HG02759 (cell line): ENCODE data around the gene KRT82.

ENCODE experiments used
- ATAC-seq: cut with Tn5 transposase; IDR thresholded peaks from one replicate; pipeline ENCODE4 v1.9.1; 2021; ENCODE audit warnings: mild to moderate bottlenecking, moderate library complexity; ENCODE audit not compliant: unreplicated experiment

The KRT82 gene

DNA sequence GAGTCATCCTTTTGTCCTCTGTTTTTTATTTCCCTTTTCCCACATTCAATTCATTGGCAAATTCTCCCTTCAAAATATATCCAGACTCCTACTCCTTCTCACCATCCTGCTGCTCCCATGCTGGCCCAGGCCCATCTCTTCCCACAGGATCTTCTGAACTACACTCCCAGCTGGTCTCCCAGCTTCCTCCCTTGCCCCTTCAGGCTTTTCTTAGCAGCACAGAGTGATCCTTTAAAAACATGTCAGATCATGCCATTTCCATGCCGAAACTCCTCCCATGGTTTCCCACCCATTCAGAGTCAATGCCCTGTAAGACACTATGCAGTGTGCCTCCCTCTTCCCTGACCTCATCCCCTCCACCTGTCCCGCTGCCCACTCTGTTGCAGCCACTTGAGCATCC, 18.3 kb downstream of the KRT82 start:
- ATAC-seq: no peak

DNA sequence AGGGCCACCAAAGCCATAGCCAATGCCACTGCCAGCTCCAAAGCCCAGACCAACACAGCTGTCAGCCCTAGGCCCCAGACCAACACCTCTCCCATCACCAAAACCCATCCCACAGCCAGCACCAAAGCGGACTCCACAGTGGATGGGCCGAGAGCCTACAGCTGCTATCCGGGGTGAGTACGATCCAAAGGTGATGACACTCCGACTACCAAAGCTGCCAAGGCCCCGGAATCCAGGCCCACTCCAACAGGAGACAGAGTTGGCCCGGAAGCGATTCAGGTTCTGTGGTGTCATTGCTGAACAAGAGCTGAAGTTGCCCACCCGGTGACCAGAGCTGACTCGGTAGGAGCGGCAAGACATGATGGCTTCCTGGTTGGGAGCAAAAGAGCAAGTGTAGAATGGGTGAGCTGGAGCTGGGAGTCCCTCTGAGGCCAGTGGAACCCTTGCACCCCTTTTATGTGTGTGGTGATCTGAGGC, 20.9 kb downstream of the KRT82 start, which contains the start of gene KRT84:
KRT84 (minus strand) TSS at position 427 of the 477 bp plus-strand sequence; CDS start at position 360, 67 bp downstream.
- ATAC-seq: no peak

DNA sequence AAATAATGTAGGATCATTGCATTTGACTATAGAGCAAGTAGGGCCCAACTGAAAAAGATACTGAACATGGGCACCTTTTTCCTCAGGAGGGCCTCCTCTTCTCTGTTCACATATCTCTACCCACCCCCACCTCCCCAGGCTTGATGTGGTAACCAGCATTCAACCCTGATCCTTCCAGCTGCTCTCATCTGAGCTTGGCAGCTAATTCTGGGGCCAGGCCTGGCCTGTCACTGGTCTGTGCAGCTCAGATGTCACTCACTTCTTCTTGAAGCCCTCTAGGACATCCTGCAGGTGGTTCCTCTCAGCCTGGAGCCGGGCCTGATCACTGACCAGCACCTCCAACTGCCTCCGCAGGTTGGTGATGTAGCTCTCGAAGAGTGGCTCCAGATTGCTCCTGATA, 22.8 kb downstream of the KRT82 start:
- no peak for ATAC-seq

DNA sequence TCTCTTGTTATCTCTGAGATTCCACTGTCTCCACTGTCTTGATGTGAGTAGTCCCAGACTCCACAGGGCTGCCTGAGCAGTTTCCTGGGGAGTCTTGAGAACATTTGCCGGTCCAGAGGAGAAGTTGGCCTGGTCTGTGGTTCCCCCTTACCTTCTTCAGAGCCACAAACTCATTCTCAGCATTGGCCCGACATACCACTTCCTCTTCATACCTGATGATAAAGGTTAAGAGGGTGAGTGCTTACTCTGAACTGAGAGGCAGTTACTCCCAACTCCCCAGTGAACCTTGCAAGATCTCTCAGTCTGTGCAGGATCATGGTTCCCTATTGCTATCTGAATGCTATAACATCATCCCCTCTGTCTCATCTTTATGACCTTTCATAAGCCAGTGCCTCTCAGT, 23.3 kb downstream of the KRT82 start:
- ATAC-seq: no peak

DNA sequence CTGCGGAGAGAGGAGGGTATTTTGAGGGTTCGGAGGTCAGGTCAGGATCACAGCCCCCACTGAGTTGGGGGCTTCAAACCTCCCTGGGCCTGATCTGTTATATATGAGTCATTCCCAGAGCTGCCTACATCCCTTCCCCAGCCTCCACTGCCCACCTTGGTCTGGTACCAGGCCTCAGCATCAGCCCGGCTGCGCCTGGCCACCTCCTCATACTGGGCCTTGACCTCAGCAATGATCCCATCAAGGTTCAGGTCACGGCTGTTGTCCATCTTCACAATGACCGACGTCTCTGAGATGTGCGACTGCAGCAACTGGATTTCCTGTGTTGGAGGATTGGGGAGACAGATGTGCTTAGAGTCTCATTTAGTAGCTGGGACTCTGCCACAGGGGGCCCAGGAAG, 24.9 kb downstream of the KRT82 start:
- no peak for ATAC-seq

DNA sequence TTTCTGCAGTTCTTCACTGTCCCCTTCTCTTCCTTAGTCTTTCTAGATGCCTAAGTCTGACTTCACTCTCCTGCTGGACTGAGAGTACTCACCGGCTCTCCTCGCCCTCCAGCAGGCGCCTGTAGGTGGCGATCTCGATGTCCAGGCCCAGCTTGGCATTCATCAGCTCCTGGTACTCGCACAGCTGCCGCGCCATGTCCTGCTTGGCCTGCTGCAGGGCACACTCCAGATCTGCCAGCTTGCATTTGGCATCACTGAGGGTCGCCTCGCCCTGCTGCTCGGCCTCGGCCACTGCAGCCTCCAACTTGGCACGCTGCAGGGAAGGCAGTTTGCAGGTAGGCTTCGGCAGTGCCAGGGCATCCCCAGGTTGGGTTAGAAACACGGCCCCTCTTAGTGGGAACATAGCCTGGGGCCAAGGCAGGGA, 25.9 kb downstream of the KRT82 start:
- ATAC-seq: no peak

DNA sequence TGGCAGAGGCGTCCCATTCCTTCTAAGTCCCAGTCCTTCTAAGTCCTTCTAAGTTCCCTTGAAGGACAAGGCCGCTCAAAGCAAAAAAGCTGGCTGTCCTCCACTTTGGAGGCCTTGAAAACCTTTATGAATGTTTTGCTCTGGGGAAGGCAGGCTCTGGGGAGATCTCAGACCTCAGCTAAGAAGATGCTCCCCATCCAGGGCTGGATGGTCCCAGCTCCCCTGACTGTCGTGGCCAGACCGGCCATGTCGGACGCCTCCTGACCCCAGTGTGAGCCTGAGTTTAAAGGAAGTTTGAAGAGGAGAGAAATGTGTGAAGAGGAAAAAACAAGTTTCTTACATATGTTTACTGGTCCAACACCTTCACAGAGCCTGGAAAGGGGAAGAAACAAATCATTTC, 26.6 kb downstream of the KRT82 start:
- no peak for ATAC-seq

DNA sequence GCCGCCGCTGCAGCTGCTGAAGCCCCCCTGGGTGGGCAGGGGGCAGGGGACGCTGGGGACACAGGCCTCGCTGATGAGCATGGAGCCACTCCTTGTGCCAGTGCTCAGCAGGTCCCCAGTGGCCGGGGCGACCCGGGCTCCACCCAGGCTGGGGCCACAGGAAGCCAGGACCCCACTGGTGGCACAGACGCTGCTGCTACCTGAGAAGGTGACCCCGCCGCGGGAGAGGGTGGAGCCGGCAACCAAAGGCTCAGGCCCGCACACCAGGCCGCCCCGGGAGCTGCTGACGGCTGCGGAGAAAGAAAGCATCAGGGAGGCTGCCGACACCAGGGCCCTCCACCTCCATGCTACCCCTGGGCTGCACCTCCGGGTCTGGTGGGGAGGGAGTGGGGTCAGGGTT, 28.0 kb downstream of the KRT82 start:
- ATAC-seq: no peak

DNA sequence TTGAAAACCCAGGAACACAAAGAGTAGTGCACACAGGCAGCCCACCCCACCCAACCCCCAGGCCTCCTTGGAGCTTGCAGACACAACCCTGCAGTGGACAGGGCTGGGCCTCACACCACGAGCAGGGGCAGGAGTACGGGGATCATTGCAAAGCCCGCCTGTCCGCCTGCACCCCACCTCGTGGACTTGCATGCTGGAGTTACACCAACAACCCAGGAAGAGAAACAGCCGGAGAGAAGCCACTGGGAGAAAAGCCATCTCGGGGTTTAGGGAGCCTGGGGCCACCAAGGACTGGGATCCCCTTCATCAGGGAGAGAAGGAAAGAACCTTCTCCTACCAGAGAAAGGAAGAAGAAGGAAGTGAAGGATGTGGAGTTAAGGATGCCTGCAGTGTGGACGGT, 28.9 kb downstream of the KRT82 start:
- no peak for ATAC-seq

DNA sequence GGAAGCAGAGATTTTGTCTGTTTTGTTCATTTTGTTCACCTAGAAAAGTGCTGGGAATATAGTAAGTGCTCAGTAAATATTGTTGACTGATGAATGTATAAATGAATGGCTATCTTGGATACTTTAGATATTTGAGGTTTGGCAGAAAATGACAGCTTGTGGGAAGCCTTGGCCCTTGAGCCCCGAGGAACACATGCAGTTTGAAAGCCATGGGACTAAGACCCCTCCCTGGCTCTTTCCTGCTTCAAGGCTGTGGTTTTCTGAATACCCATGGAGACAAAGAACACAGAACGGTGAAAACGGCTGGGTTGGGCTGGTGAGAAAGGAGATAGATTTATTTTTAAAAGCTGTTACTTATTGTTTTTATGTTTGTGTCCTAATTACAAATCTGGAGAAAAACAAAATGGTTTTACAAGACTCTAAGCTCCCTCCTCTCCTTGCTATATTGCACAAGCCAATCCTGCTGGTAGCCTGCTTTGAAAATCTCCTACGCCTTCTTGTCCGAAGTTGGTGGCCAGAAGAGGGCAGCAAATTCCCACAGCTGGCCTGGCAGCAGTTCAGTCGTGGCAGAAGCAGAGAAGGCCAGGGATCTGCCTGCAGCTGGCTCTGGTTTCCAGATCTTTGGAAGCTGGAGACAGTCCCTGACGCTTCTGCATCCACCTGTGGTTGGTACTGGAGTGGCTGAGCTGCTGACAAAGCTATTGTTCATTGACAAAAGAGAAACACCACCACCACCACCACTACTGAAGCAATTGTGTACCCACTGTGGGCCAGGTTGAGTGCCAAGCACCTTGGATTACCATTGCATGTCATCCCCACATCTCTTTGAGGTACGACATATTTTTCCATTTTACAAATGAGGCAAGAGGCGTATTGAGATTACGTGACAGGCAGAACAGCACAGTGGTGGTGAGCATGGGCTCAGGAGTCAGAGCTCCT, 33.6 kb downstream of the KRT82 start:
- no peak for ATAC-seq

DNA sequence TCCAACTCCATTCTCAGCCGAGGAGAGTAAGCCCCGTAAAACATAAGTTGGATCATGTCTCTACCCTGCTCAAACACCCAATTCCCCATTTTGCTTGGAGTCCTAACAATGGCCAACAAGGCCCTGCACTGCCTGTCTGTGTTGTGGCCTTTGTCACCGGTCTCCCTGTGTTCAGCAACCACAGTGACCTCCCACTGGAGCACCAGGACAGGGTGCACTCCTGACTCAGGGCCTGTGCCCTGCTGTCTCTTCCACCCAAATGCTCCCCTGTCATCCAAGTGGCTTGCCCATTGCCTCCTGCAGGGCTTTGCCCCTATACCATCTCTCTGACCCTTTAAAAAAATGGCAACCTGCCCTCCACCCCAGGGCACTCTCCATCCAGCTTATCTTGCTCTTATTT, 34.4 kb downstream of the KRT82 start:
- ATAC-seq: no peak

DNA sequence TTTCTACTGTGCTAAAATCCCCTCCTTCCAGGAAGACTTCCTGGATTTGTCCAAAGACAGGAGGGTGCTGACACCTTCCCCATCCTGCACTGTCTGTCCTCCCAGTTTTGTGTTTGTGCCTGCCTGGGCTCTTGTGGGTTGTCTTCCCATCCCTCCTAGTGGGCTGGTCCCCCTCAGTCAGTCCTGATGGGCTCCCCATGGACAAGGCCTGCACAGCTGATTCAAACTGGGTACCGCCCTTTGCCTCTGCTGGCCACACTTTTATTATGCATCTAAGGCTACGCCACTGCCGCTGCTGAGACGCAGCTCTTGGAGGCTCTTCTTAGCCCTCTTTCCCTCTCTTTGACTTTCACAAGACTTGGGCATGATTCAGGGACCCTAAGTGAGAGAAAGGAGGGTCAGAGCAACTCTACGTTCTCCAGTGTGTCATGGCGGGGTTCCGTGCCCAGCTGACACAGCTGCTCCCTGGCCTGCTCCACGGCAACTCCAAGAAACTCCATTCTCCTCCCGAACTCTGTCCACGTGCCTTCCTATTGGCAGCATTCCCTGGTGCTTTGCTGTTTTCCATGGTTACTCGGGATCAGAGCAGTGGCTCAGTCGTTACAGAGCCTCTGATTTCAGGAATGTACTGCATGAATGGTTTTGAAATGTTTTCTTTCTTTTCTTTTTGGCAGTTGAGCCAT, 35.1 kb downstream of the KRT82 start:
- ATAC-seq: no peak

DNA sequence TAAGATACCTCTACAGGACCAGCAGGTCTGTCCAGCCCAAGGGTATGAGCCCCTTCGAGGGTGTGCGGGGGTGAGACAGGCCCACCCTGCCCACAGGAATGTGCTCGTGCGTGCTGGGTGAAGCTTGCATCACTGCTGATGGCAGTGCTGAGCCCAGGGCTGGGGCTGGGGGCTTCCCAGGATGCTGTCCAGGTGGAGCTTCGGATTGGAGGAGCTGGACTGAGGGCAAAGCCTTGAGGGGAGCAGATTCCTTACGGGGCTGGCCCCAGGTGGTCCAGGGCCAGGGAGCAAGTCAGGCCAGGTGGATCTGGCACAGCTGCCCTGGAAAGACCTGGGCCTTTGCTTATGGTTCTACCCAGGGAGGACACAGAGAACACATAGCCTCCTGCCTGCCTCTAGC, 36.3 kb downstream of the KRT82 start:
- no peak for ATAC-seq

DNA sequence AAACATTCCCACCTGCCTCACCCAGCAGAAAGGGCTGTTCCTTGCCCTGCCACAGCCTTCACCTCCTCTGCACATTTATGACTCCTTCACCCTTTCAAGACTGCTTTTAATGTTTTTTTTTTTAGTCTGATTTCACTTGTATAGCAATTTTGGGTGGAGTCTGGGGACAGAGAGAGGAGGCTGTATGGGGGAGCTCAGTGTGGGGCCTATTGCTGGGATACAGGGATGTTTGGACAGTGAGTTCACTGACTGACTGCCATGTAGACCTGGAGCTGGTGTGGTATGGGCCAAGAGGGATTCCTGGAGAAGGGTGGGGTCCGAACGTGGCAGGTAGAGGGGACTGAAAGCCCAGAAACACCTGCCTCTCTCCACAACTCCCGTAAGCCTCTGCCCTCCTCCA, 36.9 kb downstream of the KRT82 start:
- ATAC-seq: no peak

DNA sequence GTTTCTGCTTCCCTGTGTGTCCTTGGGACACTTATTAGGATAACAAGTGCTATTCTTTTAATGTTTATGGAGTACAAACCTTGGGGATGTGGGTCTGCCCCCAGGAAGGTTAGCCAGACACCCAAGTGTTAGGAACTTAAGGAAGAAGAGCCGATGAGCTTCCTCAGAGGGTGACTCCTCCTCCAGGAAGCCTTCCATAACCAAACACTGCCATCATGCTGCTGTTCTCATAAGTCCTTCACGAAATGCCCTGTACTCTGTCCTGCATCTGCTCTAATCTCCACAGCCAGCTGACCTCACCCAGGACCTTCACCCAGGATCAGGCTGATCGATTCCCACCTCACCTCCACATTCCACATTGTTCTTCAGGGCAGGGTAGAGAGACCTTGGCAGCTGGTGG, 37.6 kb downstream of the KRT82 start:
- no peak for ATAC-seq

DNA sequence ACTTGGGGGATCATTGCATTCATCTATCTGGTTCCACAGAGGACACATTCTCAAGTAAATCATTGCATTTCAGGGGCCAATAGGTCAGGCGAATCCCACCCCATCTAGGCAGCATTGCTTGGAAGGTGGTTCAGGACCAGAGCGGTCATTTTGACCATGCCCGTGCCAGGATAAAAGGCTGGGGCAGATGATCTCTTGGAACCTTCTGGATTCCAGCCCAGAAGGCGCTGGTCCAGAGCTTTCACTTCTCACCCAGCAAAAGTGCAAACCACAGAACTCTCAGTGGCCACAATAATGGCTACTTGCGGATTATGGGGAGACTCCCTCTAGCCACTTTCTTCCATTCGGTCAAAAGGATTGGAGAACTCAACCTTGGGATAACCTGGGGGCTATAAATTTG, 38.3 kb downstream of the KRT82 start:
- ATAC-seq: no peak

DNA sequence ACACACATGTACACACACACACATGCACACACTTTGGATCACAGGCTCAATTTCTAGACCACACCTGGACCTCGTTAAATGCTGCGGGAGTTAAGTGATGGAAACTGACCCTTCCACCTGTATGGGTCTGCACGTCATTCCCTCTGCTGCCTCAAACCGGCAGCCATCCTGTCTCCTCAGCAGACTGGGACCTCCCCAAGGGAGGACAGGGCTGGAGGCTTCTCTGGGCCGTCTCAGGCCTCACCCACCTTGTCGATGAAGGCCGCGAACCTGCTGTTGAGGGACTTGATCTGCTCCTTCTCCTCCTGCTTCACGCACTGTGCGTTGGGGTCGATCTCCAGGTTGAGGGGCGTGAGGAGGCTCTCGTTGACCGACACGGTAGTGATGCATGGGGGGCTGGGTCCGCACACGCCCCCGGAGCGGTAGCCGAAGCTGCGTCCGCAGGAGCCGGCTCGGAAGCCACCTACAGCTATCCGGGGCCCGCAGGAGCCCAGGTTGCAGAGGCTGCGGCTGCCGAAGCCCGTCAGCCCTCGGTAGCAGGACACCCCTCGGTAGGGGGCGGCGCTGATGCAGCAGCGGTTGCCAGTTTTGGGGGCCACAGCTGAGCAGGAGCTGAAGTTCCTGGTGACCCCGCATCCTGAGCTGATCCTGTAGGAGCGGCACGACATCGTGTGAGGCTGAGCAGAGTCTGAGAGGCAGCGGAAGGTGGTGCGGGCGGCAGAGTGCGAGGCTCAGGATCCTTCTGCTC, 39.2 kb downstream of the KRT82 start, which contains the start of gene KRT85:
KRT85 (minus strand) TSS at position 744 of the 748 bp plus-strand sequence; CDS start at position 668, 76 bp downstream.
- ATAC-seq: no peak

DNA sequence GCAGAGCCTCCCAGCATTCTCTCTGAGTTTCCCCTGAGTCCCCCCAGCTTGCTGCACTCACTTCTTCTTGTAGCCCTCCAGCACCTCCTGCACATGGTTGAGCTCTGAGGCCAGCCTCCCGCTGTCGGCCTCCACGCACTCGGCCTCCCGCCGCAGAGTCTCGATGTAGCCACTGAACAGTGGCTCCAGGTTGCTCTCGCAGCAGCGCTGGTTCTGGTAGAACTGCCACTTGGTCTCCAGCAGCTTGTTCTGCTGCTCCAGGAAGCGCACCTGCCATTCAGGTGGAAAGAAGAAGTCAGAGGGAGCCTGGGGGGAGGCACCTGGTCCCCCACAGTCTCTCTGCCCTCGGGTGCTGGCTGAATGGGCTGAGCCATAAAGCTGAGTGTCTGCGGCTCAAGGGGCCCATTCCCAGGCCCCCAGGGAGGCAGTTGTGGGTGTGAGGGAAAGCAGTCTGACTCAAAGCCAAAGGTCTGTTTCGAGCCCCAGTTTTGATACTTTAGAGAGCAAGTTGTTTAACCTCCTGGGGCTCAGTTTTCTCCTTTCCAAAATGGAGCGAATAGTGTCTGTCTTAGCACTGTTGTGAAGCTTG, 41.1 kb downstream of the KRT82 start:
- no peak for ATAC-seq

DNA sequence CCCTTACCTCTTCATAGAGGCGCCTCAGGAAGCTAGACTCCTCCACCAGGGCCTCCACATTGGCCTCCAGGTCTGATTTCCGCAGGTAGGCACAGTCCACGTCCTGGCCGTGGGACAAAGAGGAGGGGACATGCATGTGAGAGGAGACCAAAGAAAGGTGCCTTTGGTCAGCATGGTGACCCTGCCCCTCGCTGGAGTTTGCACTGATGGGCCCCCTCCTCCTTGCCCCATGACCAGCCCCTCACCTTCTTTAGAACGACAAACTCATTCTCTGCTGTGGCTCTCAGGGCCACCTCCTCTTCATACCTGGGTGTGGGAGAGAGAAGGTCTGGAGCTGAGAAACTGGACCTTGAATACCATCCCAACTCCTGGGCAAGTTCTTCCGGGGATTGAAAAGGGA, 42.1 kb downstream of the KRT82 start:
- ATAC-seq: no peak

DNA sequence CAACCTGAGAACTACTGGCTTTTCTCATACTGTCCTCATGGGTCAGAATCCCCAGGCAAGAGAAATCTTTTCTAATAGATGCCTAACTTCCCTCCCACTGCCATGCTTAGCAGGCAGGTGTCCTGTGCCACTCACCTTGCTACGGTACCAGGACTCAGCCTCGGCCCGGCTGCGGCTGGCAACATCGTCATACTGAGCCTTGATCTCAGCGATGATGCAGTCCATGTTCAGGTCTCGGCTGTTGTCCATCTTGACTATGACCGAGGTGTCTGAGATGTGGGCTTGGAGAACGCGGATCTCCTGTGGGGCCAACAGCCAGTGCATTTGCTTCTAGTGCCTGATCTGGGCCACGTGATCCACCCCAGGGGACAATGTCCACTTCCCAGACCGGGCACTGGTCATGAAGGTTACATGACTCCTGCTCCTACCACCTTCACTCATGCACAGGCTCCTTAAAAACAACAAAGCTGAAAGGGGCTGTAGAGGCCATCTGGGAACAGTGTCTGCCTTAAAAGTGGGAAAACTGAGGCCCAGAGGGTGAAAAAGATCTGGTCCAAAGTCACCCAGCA, 42.9 kb downstream of the KRT82 start:
- no peak for ATAC-seq
